Immature natural killer cell (primary cell): Measurements from ENCODE around the gene PRAMEF10. TPM values are rescaled to one million over a fixed set of nuclear protein-coding genes. Genes with fewer than 3 reads are reported as not detected.
"Not testable (repeated sequence)": the region's sequence is repeated elsewhere in the genome, so short reads cannot be mapped to it uniquely, and the experiment has no call there.

ENCODE experiments used
- DNase-seq, 3 donors: peaks; one replicate each; pipeline ENCODE4 v3.0.0; 2022; ENCODE audit warnings: mixed read lengths in 1 of 3
- H3K27ac Mint-ChIP-seq, 6 donors: one replicate each; pipeline ENCODE4 v1.8.0; 2020; ENCODE audit warnings: mixed read lengths in 6 of 6, mild to moderate bottlenecking in 5 of 6, inconsistent platforms in 4 of 6, moderate library complexity in 3 of 6
- H3K27me3 Mint-ChIP-seq, 3 donors: one replicate each; pipeline ENCODE4 v1.8.0; 2020 to 2021; ENCODE audit warnings: low read depth in 3 of 3, mild to moderate bottlenecking in 3 of 3, mixed read lengths in 3 of 3, moderate library complexity in 3 of 3, inconsistent platforms in 1 of 3
- H3K36me3 Mint-ChIP-seq, 3 donors: one replicate each; pipeline ENCODE4 v1.8.0; 2020; ENCODE audit warnings: mixed read lengths in 3 of 3, inconsistent platforms in 2 of 3, mild to moderate bottlenecking in 2 of 3
- H3K4me1 Mint-ChIP-seq, 2 donors: one replicate each; pipeline ENCODE4 v1.8.0; 2020; ENCODE audit warnings: inconsistent platforms in 2 of 2, mild to moderate bottlenecking in 2 of 2, mixed read lengths in 2 of 2, moderate library complexity in 1 of 2
- H3K4me3 Mint-ChIP-seq, 5 donors: one replicate each; pipeline ENCODE4 v1.8.0; 2020; ENCODE audit warnings: mild to moderate bottlenecking in 5 of 5, mixed read lengths in 5 of 5, inconsistent platforms in 3 of 5, moderate library complexity in 3 of 5
- H3K9me3 Mint-ChIP-seq, 6 donors: one replicate each; pipeline ENCODE4 v1.8.0; 2020; ENCODE audit warnings: mild to moderate bottlenecking in 6 of 6, mixed read lengths in 6 of 6, inconsistent platforms in 4 of 6, moderate library complexity in 3 of 6
- polyA plus RNA-seq, 3 donors: library from polyadenylated mRNA; unstranded; fragments of 300-500 nt; fragmentation: Illumina TruSeq; gene quantifications; one replicate each; pipeline ENCODE4 v1.2.3, GENCODE V29; 2021

The PRAMEF10 gene
- not detected for polyA plus RNA-seq

- not testable (repeated sequence) for H3K27me3 Mint-ChIP-seq, DNase-seq, H3K9me3 Mint-ChIP-seq, H3K36me3 Mint-ChIP-seq, H3K27ac Mint-ChIP-seq, H3K4me1 Mint-ChIP-seq, H3K4me3 Mint-ChIP-seq
These were observed at the start of gene PRAMEF10 for GRCh38 chr1:12898170-12898569. Gene PRAMEF10 (minus strand): TSS chr1:12898270. CDS start chr1:12895847, 2,423 bp downstream.

- not testable (repeated sequence) for H3K4me3 Mint-ChIP-seq, H3K36me3 Mint-ChIP-seq, DNase-seq, H3K27ac Mint-ChIP-seq, H3K27me3 Mint-ChIP-seq, H3K9me3 Mint-ChIP-seq, H3K4me1 Mint-ChIP-seq
These were observed 49.4 kb upstream of the PRAMEF10 start, which contains the start of gene PRAMEF6 for GRCh38 chr1:12947480-12947879. Gene PRAMEF6 (minus strand): TSS chr1:12947580. CDS start chr1:12942518, 5,062 bp downstream.

GRCh38 chr1:12924368-12924767 lies 26.3 kb upstream of the PRAMEF10 start:
- H3K27ac Mint-ChIP-seq, H3K4me1 Mint-ChIP-seq, DNase-seq, H3K36me3 Mint-ChIP-seq, H3K9me3 Mint-ChIP-seq, H3K4me3 Mint-ChIP-seq, H3K27me3 Mint-ChIP-seq: not testable (repeated sequence)

- H3K27ac Mint-ChIP-seq, H3K4me1 Mint-ChIP-seq, DNase-seq, H3K27me3 Mint-ChIP-seq, H3K36me3 Mint-ChIP-seq, H3K4me3 Mint-ChIP-seq, H3K9me3 Mint-ChIP-seq: not testable (repeated sequence)
These were observed 23.7 kb upstream of the PRAMEF10 start for GRCh38 chr1:12921749-12922148.

GRCh38 chr1:12916310-12916709 lies 18.2 kb upstream of the PRAMEF10 start, which contains the start of gene PRAMEF7:
Gene PRAMEF7 (plus strand): TSS chr1:12916610. CDS start chr1:12917693, 1,083 bp downstream.
- not testable (repeated sequence) for DNase-seq, H3K4me3 Mint-ChIP-seq, H3K36me3 Mint-ChIP-seq, H3K27ac Mint-ChIP-seq, H3K9me3 Mint-ChIP-seq, H3K4me1 Mint-ChIP-seq, H3K27me3 Mint-ChIP-seq

- not testable (repeated sequence) for H3K27me3 Mint-ChIP-seq, H3K36me3 Mint-ChIP-seq, H3K4me1 Mint-ChIP-seq, DNase-seq, H3K4me3 Mint-ChIP-seq, H3K27ac Mint-ChIP-seq, H3K9me3 Mint-ChIP-seq
These were observed 5.9 kb upstream of the PRAMEF10 start for GRCh38 chr1:12903793-12904572.

GRCh38 chr1:12899186-12899585 lies 1.1 kb upstream of the PRAMEF10 start:
- not testable (repeated sequence) for H3K27ac Mint-ChIP-seq, H3K4me3 Mint-ChIP-seq, DNase-seq, H3K36me3 Mint-ChIP-seq, H3K27me3 Mint-ChIP-seq, H3K4me1 Mint-ChIP-seq, H3K9me3 Mint-ChIP-seq

GRCh38 chr1:12886101-12886500 lies 12.0 kb downstream of the PRAMEF10 start, which contains the start of gene PRAMEF4:
Gene PRAMEF4 (minus strand): TSS chr1:12886201. CDS start chr1:12883394, 2,807 bp downstream.
- not testable (repeated sequence) for H3K4me3 Mint-ChIP-seq, DNase-seq, H3K27ac Mint-ChIP-seq, H3K4me1 Mint-ChIP-seq, H3K36me3 Mint-ChIP-seq, H3K27me3 Mint-ChIP-seq, H3K9me3 Mint-ChIP-seq

GRCh38 chr1:12878453-12878852 lies 19.6 kb downstream of the PRAMEF10 start:
- not testable (repeated sequence) for H3K4me1 Mint-ChIP-seq, DNase-seq

GRCh38 chr1:12863131-12863880 lies 34.8 kb downstream of the PRAMEF10 start:
- H3K36me3 Mint-ChIP-seq, H3K9me3 Mint-ChIP-seq, H3K4me3 Mint-ChIP-seq, H3K27me3 Mint-ChIP-seq, DNase-seq, H3K4me1 Mint-ChIP-seq, H3K27ac Mint-ChIP-seq: not testable (repeated sequence)

More at GRCh38 chr1:12878453-12878852, 19.6 kb downstream of the PRAMEF10 start:
- H3K4me3 Mint-ChIP-seq, H3K36me3 Mint-ChIP-seq, H3K9me3 Mint-ChIP-seq, H3K27ac Mint-ChIP-seq, H3K27me3 Mint-ChIP-seq: not testable (repeated sequence)

- H3K9me3 Mint-ChIP-seq, H3K4me3 Mint-ChIP-seq, H3K27ac Mint-ChIP-seq, DNase-seq, H3K36me3 Mint-ChIP-seq, H3K4me1 Mint-ChIP-seq: not testable (repeated sequence)
- peaks cover 0 to 11% (median under 1%) of the 10 kb centered on the region in 3 donors for H3K27me3 Mint-ChIP-seq
These were observed 41.3 kb downstream of the PRAMEF10 start, which contains the start of gene PRAMEF2 for GRCh38 chr1:12856786-12857185. Gene PRAMEF2 (plus strand): TSS chr1:12857086. CDS start chr1:12859010, 1,924 bp downstream.

- H3K27ac Mint-ChIP-seq = no peak overlapping the region
- H3K4me1 Mint-ChIP-seq = no peaks in the 10 kb centered on the region
- no peaks in the 10 kb centered on the region for H3K36me3 Mint-ChIP-seq
- no peak for DNase-seq
- no peaks in the 10 kb centered on the region for H3K9me3 Mint-ChIP-seq
- no peak overlapping the region for H3K4me3 Mint-ChIP-seq
- H3K27me3 Mint-ChIP-seq = peaks cover 0 to 12% (median 3%) of the 10 kb centered on the region in 3 donors
These were observed 46.3 kb downstream of the PRAMEF10 start for GRCh38 chr1:12851779-12852178.

GRCh38 chr1:12848620-12849019 lies 49.5 kb downstream of the PRAMEF10 start, which contains the start of gene HNRNPCL1:
Gene HNRNPCL1 (minus strand): TSS chr1:12848720. CDS start chr1:12848289, 431 bp downstream.
- not testable (repeated sequence) for DNase-seq, H3K27ac Mint-ChIP-seq

More at GRCh38 chr1:12848620-12849019, 49.5 kb downstream of the PRAMEF10 start, which contains the start of gene HNRNPCL1:
- not testable (repeated sequence) for H3K27me3 Mint-ChIP-seq, H3K36me3 Mint-ChIP-seq, H3K4me3 Mint-ChIP-seq, H3K4me1 Mint-ChIP-seq, H3K9me3 Mint-ChIP-seq
